ENCODE results near the gene SFT2D2.

GRCh38 chr1:168229893-168230292 lies 4.1 kb downstream of the SFT2D2 start:
- TF ChIP-seq POLR2A (IDR thresholded peaks at IDR 0.05) (no peak), POLR2AphosphoS5 (IDR thresholded peaks at IDR 0.05) (no peak), CTCF (IDR thresholded peaks at IDR 0.05 in 8 of 11, conservative IDR thresholded peaks at IDR 0.05 in 3 of 11) (no peak)
